HG02943 (cell line): Measurements from ENCODE around the gene PLA2G4A.

Source experiments
- ATAC-seq: cut with Tn5 transposase; IDR thresholded peaks from one replicate; pipeline ENCODE4 v1.9.1; 2021; ENCODE audit warnings: mild to moderate bottlenecking, low read depth, moderate library complexity; ENCODE audit not compliant: unreplicated experiment

Gene PLA2G4A

GRCh38 chr1:186829686-186830587, 1.2 kb downstream of the PLA2G4A start:
- ATAC-seq, result no peak

DNA sequence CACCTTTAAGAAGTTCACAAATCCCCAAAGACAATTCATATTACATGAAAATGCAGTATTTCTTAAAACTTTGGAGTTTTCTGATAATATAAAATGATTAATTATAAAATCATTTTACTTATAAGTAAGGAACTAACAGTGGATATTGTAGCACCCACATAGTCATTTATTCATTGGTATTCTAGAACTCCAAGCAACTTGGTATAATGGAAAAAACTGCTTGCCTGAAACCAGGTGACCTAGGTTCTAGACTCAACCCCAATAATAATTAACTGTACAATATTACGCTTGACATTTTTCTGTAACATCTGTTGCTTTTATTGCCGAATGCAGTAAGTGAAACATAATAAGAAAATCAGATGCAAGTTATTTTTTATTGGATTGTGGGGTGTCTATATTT, 2.4 kb downstream of the PLA2G4A start:
- no peak for ATAC-seq

DNA sequence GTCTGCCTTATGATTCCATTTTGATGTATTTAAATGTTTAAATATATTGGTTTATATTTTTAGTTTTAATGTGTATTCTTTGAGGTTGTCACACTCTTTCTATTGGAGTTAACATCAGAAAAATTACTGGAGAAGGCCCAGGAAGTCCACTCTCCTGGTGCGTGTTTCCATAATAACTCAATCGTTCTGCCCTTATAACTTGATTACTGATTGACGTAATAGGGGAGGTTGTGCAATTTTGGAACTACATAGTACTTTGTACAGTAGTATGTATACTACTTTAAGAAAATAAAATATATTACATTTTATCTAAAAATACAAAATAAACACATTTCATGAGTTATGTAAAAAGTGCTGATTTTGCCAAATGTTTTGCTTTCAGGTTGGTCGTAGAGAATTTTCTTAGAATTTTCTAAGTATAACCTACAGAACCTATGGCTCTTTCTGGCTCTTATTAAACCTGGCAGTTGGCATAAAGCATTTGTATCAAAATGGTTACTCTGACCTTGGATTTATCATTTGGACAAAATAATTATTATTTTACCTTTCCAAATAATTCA, 5.7 kb downstream of the PLA2G4A start:
- ATAC-seq, result no peak

DNA sequence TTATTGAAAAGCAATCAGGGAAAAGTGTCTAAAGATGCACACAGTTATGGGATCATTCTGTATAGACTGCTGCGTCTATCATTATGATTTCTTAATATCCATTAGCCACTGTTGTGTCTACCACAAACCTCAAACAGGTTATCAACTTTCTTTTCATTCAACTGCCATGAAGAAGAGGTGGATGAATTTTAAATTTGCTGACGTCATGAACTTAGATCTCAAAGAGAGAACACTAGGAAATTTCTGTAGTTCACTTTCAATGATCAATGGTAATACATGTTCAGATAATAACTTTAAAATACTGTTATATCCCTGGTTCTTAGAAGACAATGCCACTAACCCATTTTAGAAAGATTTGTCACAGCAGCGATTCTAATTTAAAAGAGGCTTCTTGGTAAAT, 6.7 kb downstream of the PLA2G4A start:
- no peak for ATAC-seq

DNA sequence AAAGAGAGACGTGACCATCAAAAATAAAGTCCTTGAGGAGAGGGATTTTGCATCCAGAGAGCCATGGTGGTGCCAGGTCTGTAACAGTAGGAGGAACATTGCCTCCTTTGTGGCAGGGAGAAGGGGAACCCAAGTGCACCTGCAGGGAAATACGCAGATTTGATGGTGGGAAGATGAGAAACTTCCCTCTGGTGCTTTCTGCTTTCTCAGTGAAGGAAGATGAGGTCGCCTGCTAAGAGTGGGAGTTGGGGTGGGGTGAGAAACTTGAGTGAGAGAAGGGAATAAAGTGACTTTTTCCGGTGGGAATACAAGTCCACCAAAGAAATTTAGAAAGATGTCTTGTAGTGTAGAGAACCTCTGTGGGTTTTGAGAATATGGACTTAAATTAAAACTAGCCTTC, 9.1 kb downstream of the PLA2G4A start:
- ATAC-seq, result no peak

GRCh38 chr1:186838380-186839040, 9.8 kb downstream of the PLA2G4A start:
- no peak for ATAC-seq

DNA sequence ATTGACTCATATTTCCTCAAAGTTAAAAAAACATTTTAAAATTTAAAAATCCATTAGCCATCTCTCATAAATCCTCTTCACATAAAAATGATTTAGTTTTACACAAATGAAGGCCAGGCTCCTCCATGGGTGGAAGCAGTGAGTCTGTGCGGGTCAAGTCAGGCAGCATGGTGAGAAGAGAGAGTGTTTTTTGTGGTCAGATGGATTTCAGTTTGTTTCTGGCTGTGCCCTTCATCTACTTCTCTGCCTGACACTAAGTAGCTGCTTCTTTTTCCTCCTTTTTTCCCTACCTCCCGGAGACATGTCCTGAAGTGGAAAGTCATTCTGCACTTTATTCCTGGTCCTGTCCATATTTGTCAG, 10.3 kb downstream of the PLA2G4A start:
- ATAC-seq, result no peak

GRCh38 chr1:186841599-186841998, 12.8 kb downstream of the PLA2G4A start:
- no peak for ATAC-seq

GRCh38 chr1:186842547-186842946, 13.8 kb downstream of the PLA2G4A start:
- no peak for ATAC-seq

DNA sequence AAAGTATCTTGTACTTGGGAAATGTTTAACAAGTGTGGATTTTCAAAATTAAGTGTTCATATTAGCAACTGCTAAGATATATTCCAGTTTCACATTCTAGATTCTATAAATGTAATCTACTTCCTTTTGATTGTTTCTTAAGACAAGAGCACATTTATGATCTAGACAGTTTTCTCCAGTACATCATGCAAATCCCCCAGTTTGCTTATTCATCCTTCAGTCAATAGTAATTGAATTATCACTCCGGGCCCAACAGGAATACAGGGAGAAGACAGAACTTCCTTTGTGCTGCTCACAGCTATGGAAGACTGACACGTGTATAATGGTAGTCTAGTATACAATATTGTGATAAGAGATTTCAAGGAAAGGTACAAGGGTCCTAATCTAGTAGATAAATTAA, 14.5 kb downstream of the PLA2G4A start:
- no peak for ATAC-seq

DNA sequence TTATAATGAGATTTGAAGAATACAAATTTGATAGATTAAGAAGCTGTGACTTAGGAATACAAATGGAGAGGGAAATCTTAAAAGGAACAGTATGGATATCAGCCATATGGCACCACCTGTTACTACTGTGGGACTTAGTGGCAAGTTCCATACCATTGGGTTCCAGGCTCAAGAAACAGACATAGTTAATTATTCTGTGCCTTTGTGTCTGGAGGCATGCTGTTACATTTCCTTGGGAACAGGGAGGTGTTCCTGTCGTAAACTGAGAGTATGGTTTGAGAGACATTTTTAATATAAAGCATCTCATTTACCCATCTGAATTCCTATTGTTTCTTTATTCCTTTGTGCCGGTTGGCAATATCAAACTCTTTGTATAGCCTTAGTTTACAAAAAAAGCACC, 15.2 kb downstream of the PLA2G4A start:
- ATAC-seq, result no peak

- ATAC-seq, result no peak
These were observed 16.9 kb downstream of the PLA2G4A start for GRCh38 chr1:186845576-186846210.

DNA sequence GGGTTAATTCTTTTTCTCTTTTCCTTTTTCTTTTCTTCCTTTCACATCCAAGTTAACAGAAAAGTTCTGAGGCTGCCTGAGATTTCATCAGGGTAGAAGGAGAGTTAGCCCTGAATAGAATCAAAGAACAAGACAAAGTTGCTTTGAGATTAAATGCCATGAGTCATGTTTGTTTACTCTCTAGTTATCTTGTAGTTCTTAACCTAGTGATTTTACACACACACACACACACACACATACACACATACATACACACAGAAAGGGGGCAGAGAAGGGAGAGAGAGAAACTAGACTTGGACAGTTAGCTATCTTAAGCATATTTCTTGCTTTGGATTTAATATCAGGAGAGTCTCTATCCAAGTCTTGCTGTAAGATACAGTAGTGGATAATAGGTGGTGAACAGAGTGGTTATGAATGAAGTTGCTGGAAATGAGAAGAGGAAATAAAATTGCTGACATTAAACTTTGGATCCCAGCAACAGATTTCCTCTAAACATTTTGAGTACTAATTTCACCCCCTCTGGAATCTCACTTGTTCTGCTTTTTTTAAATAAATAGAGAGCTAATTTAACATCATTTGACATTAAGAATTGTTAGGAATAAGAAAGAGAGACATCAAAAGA, 19.9 kb downstream of the PLA2G4A start:
- no peak for ATAC-seq

GRCh38 chr1:186849271-186849671, 20.5 kb downstream of the PLA2G4A start:
- peak; percentile 90 for ATAC-seq

GRCh38 chr1:186849826-186850225, 21.1 kb downstream of the PLA2G4A start:
- ATAC-seq, result peak; percentile 45

DNA sequence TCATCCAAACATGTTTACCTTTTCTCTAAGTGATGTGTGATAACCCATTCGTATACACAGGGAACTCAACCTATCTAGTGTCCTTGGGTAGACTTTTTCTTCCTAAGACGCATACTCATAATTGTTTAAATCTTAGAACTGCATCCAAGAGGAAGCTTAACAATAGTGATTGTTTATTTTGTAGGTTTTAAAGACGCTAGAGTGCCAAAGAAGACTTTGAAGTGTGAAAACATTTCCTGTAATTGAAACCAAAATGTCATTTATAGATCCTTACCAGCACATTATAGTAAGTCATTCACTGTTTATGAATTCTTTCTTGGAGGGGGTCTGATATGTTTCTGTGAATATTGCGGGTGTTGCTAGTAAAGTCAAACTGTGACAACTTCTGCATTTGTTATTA, 25.4 kb downstream of the PLA2G4A start:
- ATAC-seq, result no peak

GRCh38 chr1:186858923-186859322, 30.2 kb downstream of the PLA2G4A start:
- ATAC-seq, result no peak

- ATAC-seq, result no peak
These were observed 31.2 kb downstream of the PLA2G4A start for GRCh38 chr1:186859995-186860394.

- no peak for ATAC-seq
These were observed 35.5 kb downstream of the PLA2G4A start for GRCh38 chr1:186864296-186864695.

DNA sequence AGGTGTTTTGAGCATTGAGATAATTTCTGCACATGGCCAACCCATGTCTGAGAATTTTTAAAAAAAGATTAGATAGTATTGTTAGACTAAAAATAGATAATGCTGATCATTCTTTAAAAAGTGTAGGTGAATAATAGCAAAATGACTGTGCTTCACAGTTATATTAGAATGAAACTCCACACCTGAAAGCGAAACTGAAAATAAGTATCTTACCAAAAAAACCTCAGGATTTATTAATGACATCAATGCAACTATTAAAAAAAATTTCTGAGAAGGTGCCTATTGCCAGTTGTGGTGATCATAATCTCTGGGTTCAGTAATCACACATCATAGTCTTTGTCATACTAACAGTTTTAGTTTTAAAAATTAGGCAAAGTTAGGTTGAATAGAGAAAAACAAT, 36.5 kb downstream of the PLA2G4A start:
- ATAC-seq, result peak; percentile 67

- no peak for ATAC-seq
These were observed 37.1 kb downstream of the PLA2G4A start for GRCh38 chr1:186865857-186866256.
